ENCODE measurements around the gene ZNF626.

DNA sequence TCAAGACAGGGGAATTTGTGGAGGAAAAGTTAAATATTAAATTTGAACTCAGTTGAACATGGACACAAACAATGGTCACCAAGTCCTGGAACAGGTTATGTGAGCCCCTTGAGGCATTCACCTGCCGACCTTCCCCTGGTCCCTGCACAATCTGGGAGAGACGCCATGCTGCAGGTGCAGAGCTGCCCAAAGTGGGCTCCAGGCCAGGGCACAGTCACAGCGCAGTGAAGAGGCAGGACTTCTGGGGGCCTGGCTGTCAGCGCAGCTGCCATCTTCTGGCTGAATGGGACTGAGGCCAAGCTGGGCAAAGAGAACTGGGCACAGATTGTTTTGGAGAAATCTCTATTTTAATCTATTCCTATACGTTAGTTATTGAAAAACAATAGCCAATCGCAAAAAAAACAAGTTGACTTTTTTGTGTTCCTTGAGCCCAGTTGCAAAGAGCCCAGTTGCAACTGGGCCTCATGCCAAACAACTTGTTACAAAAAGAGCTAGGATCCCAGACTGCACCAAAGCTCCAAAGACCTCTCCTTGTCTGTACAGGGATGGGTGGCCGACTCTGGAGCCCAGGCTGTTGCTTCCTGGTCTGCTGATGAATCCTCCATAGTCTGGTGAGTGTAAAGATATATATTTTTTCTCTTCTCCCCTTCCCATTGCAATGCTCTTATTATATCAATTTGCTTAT lies 1.2 kb upstream of the ZNF626 start:
- TF ChIP-seq TOX (CRISPR knock-in tag; IDR thresholded peaks at IDR 0.05; ENCODE audit: borderline replicate concordance): no peak
- TF ChIP-seq ARNTL (CRISPR knock-in tag; IDR thresholded peaks at IDR 0.05; ENCODE audit: borderline replicate concordance, low read depth): no peak
